Testis (tissue), 2 donors: ENCODE results near the gene CPSF4L.

Source experiments
- CTCF ChIP-seq, 3 experiments: fragments of 450-650 bp in 2 of 3; fragments of 200-600 bp in 1 of 3; sonication (generic) in 1 of 3; IDR thresholded peaks; one replicate each; pipeline ENCODE4 v1.5.1; 2016 to 2019; ENCODE audit warnings: antibody characterized with exemption in 3 of 3, mild to moderate bottlenecking in 2 of 3, moderate library complexity in 1 of 3
- POLR2A ChIP-seq: fragments of 450-650 bp; IDR thresholded peaks from one replicate; pipeline ENCODE4 v1.6.1; 2017; ENCODE audit warnings: antibody characterized with exemption, mild to moderate bottlenecking, moderate library complexity

DNA sequence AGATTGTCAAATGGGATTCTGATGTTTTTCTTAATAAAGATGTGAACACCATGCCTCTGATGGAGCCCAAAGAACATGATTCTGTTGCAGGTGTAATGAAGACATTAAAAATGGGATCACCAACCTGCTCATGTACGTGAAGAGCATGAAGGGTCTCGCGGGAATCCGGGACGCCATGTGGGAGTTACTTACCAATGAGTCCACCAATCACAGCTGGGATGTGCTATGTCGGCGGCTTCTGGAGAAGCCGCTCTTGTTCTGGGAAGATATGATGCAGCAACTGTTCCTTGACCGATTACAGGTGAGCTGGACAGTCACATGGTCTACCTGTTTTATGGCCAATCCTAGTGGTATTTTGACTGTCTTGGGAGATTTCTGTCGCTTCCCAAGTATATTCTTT is 61.2 kb downstream of the CPSF4L start:
- TF ChIP-seq CTCF (IDR thresholded peaks at IDR 0.05) (no peak), POLR2A (no peak)
